SW480 (cell line): ENCODE results near the gene LRBA.

Experiments used
- DNase-seq: peaks from one replicate; pipeline ENCODE4 v3.0.0-alpha.2; 2016; ENCODE audit warnings: low spot score

Gene LRBA

DNA sequence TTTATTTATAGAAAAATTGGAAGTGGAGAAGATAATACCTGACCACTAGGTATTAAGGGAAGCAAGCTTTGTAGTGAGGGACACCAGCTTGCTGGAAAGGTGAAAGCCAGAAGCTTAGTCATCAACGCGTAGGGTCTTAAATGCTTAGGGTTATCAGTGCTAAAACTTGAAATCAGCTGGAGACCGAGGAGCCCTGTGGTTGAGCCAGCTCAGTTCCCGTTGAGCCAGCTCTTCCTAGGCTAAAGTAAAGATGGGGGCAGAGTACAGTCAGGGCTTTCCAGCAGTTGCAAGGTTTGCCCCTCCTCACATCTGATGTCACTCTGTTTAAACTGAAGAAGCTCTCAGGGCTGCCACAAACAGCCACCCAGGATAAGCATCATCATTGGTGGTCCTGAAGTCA lies 696.1 kb downstream of the LRBA start:
- no peak for DNase-seq

DNA sequence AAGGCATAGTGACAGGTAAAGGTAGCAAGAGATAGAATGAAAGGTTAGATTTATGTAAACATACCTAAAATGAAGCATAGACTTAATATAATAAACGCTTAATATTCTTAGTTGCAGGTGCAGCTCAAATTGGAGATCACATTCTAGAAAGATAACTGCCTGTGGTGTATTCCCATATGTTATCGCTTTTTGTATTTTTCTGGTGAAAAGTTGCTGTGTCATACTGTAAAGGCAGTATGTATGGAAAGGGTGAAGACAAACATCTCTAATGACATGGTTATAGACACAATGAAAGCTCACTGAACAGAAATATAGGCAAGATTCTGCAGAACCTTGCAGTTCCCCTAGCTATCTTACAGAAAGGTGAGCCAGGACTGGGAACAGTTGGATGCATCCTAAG lies 696.6 kb downstream of the LRBA start:
- DNase-seq, result no peak

GRCh38 chr4:150316332-150317205 lies 698.5 kb downstream of the LRBA start:
- DNase-seq, result no peak

GRCh38 chr4:150315691-150316090 lies 699.4 kb downstream of the LRBA start:
- DNase-seq, result no peak

DNA sequence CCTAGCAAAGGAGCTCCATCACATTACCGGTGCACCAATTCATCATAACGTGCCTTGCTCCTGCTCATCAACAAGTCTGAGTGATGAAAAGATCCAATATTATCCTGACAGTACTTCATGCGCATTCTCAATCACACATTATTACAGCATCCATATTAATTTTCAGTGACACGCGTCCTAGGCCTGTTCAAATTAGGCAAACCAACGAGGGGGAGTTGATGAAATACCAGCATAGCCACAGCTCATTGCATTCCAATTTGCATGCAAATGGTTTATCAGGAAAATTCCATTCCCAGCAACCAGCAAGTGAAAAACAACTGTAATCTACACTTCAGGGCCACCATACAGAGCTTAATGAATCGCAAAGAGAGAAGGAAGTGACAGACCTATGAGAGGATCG lies 699.9 kb downstream of the LRBA start:
- no peak for DNase-seq

GRCh38 chr4:150314031-150314430 lies 701.1 kb downstream of the LRBA start:
- DNase-seq, result no peak

DNA sequence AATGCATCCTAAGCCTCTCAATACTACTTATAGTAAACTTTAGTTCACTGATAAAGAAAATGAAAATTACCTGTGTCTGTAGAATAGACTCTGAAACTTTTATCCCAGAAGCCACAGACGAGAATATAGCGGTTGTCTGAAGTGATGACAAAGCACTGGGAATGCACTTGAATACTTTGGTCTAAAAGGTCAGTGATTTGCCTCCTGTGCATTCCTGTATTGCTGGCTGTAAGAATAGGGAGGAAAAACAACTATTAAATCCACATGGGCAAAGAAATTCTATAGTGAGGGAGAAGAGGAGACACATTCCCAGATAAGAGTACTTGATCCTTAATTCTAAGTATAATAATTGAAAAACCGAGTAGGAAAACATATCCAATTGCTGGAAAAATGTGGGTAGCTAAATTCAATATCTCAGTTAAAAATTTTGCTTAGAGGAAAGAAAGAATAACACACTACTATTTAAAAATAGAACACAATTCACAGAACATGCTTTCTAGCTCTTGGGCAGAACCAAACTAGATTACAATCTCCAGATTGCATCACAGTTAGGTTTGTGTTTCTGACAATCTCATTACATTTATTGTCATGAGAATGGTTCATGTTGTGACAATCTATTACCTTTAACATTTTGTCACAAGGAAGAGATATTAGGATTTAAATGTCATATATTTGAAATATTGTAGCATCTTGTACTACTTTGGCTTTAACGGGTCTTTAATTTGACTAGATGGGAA lies 704.8 kb downstream of the LRBA start:
- DNase-seq, result no peak

GRCh38 chr4:150308824-150309472 lies 706.1 kb downstream of the LRBA start:
- DNase-seq, result no peak

- DNase-seq, result no peak
Measured at GRCh38 chr4:150306719-150307118, 708.4 kb downstream of the LRBA start.

DNA sequence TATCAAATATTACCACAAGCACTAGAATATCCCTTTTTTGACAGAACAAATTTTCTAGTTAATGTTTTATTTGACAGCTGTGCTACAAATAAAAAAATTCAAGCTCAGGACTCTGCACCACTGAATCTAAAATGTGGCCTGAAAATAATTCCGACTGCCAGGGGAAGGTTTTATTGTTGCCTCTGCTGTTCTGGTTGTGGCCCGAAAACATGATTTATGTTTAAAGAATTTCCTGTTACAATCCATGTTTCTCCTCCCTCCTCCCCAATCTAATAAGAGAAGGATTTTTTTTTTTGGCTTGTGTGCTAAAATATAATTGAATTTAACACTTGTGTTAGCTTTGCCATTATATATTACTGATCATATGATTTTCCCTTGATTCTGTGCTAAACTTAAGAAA lies 709.1 kb downstream of the LRBA start:
- DNase-seq, result peak; percentile 1

GRCh38 chr4:150302553-150302952 lies 712.5 kb downstream of the LRBA start:
- DNase-seq, result peak; percentile 1

GRCh38 chr4:150299816-150300215 lies 715.3 kb downstream of the LRBA start:
- DNase-seq, result no peak

GRCh38 chr4:150297861-150298474 lies 717.1 kb downstream of the LRBA start:
- DNase-seq, result peak; percentile 10

DNA sequence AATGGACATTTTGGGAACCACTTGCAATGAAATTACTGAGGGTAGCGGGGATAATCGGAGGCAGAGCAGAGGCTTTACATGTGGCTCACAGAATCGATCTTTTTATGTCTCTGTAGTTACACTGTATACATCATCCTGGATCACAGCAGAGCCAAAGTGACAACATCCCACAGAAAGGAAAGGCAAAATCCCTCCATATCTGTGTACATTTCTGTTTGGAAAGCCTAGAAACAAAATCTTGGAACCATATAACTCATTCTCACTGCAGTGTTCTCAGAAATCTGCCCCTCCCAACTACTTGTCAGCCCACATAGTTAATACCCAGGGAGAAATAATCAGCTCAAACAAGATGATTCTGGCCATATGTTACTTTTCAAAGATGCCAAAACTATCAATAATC lies 725.2 kb downstream of the LRBA start:
- DNase-seq, result no peak

DNA sequence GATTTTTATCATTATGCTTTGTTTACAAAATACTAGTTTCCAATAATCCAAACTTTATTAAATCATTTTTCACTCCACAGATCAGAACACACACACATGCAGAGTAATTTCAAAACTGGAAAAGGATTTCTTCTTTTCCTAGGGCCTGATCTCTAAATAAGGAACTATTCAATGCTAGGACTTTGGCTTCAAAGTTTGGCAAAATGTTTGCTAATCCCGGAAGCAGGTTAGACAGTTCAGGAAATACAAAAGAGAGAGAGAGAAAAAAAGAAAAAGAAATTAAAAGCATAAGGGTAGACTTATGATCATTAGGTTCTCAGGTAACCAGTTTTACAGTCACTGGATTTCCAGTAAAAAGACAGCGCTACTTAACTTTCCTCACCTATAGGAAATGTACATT lies 725.9 kb downstream of the LRBA start:
- DNase-seq, result no peak

GRCh38 chr4:150286656-150287055 lies 728.4 kb downstream of the LRBA start:
- no peak for DNase-seq

- no peak for DNase-seq
Measured at GRCh38 chr4:150283689-150284088, 731.4 kb downstream of the LRBA start.

- no peak for DNase-seq
Measured at GRCh38 chr4:150280975-150281374, 734.1 kb downstream of the LRBA start.

- DNase-seq, result no peak
Measured at GRCh38 chr4:150280081-150280895, 734.8 kb downstream of the LRBA start.

- DNase-seq, result no peak
Measured at GRCh38 chr4:150278206-150278605, 736.9 kb downstream of the LRBA start.

- DNase-seq, result no peak
Measured at GRCh38 chr4:150268444-150268843, 746.6 kb downstream of the LRBA start.

DNA sequence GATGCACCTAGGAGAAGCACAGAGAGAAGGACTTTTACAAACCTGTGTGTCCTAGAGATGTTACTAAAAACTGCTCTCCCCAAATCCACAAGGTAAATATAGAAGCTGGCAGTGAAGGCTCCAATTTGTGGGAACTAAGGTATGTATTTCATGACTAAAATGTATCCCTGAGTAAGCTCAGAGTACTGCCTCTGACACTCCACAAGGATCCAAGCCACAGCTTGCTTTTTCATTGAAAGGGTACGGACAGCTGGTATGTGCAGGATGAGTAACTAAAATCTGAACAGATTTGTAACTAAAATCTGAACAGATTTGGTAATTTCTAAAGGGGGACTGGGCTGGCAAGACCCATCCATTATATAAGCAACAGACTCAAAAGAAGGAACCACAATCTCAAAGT lies 749.3 kb downstream of the LRBA start:
- DNase-seq, result no peak
